Measurements from ENCODE around the gene GRIFIN. TPM values are rescaled to one million over a fixed set of nuclear protein-coding genes. Genes with fewer than 3 reads are reported as not detected.

The GRIFIN gene
- total and polyA plus RNA-seq, 9 of the 15 experiments (the other 6 are each of a cell fraction or from before 2014, with no cell fraction given), result not detected

DNA sequence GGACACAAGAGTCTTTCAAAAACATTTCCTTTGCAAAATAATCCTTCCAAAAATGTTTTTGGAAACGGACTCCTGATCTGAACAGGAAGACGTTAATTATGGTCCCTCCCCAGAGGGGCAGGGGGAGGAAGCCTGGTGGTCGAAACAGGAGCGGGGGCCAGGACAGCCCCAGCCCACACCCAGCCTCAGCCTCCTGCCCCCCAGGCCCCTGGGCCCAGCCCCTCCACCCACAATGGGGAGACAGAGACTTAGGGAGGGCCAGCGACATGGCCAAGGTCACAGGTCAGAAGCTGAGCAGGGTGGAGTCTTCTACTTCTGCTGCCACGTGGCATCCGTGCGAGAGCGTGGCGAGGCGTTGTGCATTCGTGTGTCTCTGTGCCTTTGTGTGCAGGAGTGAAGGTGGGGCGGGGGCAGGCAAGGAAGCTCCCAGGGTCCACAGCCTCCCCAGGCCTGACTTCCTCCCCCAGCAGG is 14.0 kb upstream of the GRIFIN start:
- 6% methylated on average over 12 of the region's 13 CpGs for WGBS (ENCODE audit: insufficient coverage, low coverage, missing lambda C conversion rate)
- no peak for FAIRE-seq

More for the DNA sequence above, 14.0 kb upstream of the GRIFIN start:
- intact Hi-C loops (cut with micrococcal nuclease), result no loop called here
- no peaks in the 10 kb centered on the region for H3K9me1 ChIP-seq (ENCODE audit: control insufficient read depth, insufficient read depth, low read length)
- CTCF ChIA-PET (ENCODE audit: low intra/inter-chr PET ratio), result no interaction called here
- TF ChIP-seq NR2C1 (IDR thresholded peaks at IDR 0.05) (peak; percentile 20; the same call in 1 of the 2 replicates), NR2C1 (tag; IDR thresholded peaks at IDR 0.05) (no peak), TARDBP (IDR thresholded peaks at IDR 0.05) (no peak), ELF1 (tag; IDR thresholded peaks at IDR 0.05) (no peak), E2F6 (IDR thresholded peaks at IDR 0.05; ENCODE audit: borderline replicate concordance in 1 of 2, extremely low read depth in 1 of 2, insufficient read depth in 1 of 2, insufficient read length in 1 of 2, low read depth in 1 of 2, low read length in 1 of 2, poor library complexity in 1 of 2, severe bottlenecking in 1 of 2) (peak in 1 of 2 experiments; percentile 12), CREB3L1 (IDR thresholded peaks at IDR 0.05; ENCODE audit: borderline replicate concordance, low read depth) (peak; percentile 24; the same call in 1 of the 2 replicates)
- TF ChIP-seq, protein P1, sequence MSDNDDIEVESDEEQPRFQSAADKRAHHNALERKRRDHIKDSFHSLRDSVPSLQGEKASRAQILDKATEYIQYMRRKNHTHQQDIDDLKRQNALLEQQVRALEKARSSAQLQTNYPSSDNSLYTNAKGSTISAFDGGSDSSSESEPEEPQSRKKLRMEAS (CRISPR knock-in tag; IDR thresholded peaks at IDR 0.05), result peak; percentile 17; the same call in 1 of the 2 replicates
- H3K27me3 ChIP-seq (ENCODE audit: control insufficient read depth in 2 of 2, insufficient read depth in 2 of 2, low read length in 2 of 2), result no peaks in the 10 kb centered on the region
- ATAC-seq (no peak), DNase-seq (ENCODE audit: extremely low read depth in 1 of 4, low spot score in 3 of 4) (no peak)
- H3K9ac ChIP-seq (ENCODE audit: insufficient read depth in 1 of 2, low read depth in 2 of 2, low read length in 2 of 2), result peak overlapping the region in 1 of 2 experiments; percentile 65; a peak in 1 of 4 replicates
- no peaks in the 10 kb centered on the region for H3K9me3 ChIP-seq (replicated peaks; ENCODE audit: control insufficient read depth, insufficient read depth, low read depth, low read length)
- H2AFZ ChIP-seq (ENCODE audit: low read depth, low read length), result peak overlapping the region; percentile 32; the same call in 1 of the 2 replicates
- H3K36me3 ChIP-seq (ENCODE audit: control insufficient read depth, insufficient read depth, low read length), result no peaks in the 10 kb centered on the region
- H3K79me2 ChIP-seq (ENCODE audit: control insufficient read depth, insufficient read depth, low read length), result no peaks in the 10 kb centered on the region
- BruUV-seq (replicated peaks), result no TSS peak
- in situ Hi-C loops (cut with MboI), result no loop called here
- H3K27ac ChIP-seq (ENCODE audit: extremely low read depth, low read depth, low read length), result no peak overlapping the region
- peaks cover 0 to 38% of the 10 kb centered on the region in 2 experiments; a peak in 2 of 5 replicates for H3K4me1 ChIP-seq (replicated peaks in 1 of 2; ENCODE audit: control insufficient read depth in 2 of 2, insufficient read depth in 2 of 2, low read length in 2 of 2)
- H4K20me1 ChIP-seq (replicated peaks; ENCODE audit: control insufficient read depth, insufficient read depth, low read length), result no peaks in the 10 kb centered on the region
- H3K4me2 ChIP-seq (ENCODE audit: insufficient read depth, low read length), result no peak overlapping the region
- no peak overlapping the region for H3K4me3 ChIP-seq
- POLR2A ChIA-PET, result no interaction called here
